GM21423 (cell line): ENCODE data around the gene KLHDC10.
"Not testable (repeated sequence)": the region's sequence is repeated elsewhere in the genome, so short reads cannot be mapped to it uniquely, and the experiment has no call there.

Experiments
- ATAC-seq: cut with Tn5 transposase; IDR thresholded peaks from one replicate; pipeline ENCODE4 v1.9.1; 2021; ENCODE audit warnings: mild to moderate bottlenecking, moderate library complexity; ENCODE audit not compliant: unreplicated experiment

The KLHDC10 gene

DNA sequence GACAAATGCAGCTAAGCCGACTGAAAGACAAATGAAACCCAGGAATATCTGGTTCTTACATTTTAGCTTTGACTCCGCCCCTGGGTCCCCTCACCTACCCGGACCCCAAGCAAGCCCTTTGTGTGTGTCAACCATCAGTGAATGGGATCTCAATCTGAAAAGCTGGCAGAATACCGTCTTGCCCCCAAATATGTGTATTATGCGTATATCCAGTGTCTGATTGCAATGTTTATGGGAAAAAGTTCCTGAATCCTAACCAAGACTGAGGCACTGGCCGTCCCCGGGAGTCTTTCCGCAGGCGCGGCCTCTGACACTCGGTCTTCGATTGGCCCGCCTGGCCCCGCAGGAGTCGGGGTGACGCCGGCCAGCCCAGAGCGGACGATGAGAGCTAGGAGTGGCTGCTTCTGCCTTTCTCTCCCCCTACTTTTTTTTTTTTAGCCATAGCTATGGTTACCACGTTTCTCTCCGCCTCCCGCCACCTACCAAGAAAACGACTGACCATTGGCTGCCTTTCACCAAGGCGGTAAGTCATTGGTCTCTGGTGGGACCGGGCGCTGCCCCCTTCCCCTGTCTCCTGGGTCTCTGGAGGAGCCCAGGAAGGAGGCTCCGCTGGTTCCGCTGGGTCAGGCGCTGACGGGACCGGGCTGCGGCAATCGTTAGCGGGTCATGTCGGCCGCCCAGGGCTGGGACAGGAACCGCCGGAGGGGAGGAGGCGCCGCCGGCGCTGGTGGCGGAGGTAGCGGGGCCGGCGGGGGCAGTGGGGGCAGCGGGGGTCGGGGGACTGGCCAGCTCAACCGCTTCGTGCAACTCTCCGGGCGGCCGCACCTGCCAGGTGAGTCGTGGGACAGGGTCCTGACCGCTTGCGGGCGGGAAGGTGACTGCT is at the start of gene KLHDC10:
KLHDC10 (plus strand) TSS at position 557 of the 883 bp plus-strand sequence; CDS start at position 667, 110 bp downstream.
- ATAC-seq, result peak; percentile 98

DNA sequence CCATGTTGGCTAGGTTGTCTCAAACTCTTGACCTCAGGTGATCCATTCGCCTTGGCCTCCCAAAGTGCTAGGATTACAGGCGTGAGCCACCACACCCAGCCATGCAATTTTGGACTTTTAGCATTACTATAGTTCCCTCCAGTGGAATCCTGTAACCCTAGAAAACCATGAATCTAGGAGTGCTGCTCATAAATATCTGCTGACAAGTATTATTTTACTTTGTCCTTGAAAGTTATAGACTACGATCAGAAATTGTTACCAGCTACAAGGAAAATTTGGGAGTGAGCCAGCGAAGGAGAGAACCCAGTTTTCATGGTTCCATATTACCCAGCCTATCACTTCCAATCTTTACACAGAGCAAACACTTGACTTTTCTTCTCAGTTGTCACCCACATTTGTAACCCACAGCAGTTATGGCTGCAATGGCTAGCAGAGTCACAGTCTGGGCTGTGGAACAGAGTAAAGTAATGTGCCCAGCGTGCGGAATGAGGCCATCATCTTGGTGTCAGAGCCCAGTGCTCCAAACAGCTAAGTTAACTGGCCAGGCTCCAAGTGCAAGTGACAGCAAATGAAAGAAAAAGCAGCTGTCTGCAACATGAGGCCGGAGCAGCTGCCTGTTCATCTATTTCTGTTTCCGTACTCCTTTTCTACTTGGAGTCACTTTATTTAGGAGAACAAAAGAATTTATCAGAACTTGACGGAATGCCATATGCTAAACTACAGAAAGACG is 49.1 kb upstream of the KLHDC10 start:
- ATAC-seq, result no peak

- no peak for ATAC-seq
Measured at GRCh38 chr7:130022115-130022514, 48.2 kb upstream of the KLHDC10 start.

GRCh38 chr7:130022623-130023175 is 47.6 kb upstream of the KLHDC10 start:
- no peak for ATAC-seq

- no peak for ATAC-seq
Measured at GRCh38 chr7:130024390-130024789, 45.9 kb upstream of the KLHDC10 start.

GRCh38 chr7:130032698-130033097 is 37.6 kb upstream of the KLHDC10 start:
- ATAC-seq, result no peak

GRCh38 chr7:130037703-130038102 is 32.6 kb upstream of the KLHDC10 start:
- ATAC-seq, result no peak

GRCh38 chr7:130040576-130040975 is 29.8 kb upstream of the KLHDC10 start:
- no peak for ATAC-seq

DNA sequence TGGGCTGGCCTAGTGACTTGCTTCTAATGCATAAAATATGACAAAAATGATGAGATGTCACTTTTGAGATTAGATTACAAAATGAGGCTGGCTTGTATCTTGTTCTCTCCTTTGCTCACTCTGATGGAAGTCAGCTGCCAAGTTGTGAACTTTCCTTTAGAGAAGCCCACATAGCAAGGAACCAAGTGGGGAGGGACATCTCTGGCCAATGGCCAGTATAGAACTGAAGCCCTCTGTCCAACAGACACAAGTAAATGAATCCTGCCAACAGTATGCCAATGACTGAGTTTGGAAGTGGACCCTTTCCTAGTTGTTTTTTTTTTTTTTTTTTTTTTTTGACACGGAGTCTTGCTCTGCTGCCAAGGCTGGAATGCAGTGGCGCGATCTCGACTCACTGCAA is 22.5 kb upstream of the KLHDC10 start:
- ATAC-seq, result no peak

GRCh38 chr7:130048906-130049305 is 21.4 kb upstream of the KLHDC10 start:
- ATAC-seq, result no peak

- ATAC-seq, result not testable (repeated sequence)
Measured at GRCh38 chr7:130052250-130052649, 18.1 kb upstream of the KLHDC10 start.

- ATAC-seq, result not testable (repeated sequence)
Measured at GRCh38 chr7:130055198-130055597, 15.1 kb upstream of the KLHDC10 start.

DNA sequence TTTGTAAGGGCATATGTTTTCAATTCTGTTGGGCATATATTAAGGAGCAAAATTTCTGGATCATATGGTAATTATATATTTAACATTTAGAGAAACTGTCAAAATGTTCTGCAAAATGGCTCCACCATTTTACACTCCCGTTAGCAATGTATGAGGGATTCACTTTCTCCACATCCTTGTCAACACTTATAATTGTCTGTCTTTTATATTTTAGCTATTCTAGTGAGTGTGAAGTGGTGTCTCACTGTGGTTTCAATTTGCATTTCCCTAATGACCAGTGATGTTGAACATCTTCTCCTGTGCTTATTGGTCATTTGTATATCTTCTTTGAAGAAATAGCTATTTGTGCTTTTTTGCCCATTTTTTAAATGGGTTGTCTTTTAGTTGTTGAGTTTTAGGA is 8.1 kb upstream of the KLHDC10 start:
- ATAC-seq, result no peak

DNA sequence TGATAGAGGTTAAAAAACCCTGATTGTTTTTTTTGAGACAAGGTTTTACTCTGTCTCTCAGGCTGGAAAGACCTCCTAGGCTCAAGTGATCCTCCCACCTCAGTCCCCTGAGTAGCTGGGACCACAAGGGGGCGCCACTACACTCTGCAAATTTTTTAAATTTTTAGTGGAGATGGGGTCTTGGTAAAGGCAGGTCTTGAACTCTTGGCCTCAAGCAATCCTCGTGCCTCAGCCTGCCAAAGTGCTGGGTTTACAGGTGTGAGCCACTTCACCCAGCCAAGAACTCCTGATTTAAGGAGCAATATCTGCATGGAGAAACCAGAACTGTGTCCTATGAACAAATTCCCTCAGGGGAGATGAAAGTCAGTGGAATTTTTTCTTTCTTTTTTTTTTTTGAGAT is 7.3 kb upstream of the KLHDC10 start:
- ATAC-seq, result no peak

- ATAC-seq, result not testable (repeated sequence)
Measured at GRCh38 chr7:130064580-130064926, 5.8 kb upstream of the KLHDC10 start.

DNA sequence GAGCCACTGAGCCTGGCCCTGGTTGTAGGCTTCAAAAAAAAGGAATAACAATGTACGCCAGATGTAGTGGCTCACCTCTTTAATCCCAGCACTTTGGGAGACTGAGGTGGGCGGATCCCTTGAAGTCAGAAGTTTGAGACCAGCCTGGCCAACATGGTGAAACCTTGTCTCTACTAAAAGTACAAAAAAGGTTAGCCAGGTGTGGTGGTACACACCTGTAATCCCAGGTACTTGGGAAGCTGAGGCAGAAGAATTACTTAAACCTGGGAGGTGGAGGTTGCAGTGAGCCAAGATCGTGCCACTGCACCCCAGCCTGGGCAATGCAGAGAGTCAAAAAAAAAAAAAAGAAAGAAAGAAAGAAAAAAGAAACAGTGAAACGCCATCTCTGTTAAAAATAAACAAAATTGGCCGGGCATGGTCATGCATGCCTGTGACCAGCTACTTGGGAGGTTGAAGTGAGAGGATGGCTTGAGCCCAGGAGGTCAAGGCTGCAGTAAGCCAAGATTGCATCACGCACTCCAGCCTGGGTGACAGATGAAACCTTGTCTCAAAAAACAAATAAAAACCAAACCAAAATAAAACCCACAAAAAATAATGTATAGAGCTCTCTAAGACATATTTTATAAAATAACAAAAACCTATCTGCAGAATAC is 4.7 kb upstream of the KLHDC10 start:
- no peak for ATAC-seq

GRCh38 chr7:130069179-130069977 is 956 bp upstream of the KLHDC10 start:
- no peak for ATAC-seq

GRCh38 chr7:130070861-130071622 is 708 bp downstream of the KLHDC10 start:
- peak; percentile 1 for ATAC-seq

DNA sequence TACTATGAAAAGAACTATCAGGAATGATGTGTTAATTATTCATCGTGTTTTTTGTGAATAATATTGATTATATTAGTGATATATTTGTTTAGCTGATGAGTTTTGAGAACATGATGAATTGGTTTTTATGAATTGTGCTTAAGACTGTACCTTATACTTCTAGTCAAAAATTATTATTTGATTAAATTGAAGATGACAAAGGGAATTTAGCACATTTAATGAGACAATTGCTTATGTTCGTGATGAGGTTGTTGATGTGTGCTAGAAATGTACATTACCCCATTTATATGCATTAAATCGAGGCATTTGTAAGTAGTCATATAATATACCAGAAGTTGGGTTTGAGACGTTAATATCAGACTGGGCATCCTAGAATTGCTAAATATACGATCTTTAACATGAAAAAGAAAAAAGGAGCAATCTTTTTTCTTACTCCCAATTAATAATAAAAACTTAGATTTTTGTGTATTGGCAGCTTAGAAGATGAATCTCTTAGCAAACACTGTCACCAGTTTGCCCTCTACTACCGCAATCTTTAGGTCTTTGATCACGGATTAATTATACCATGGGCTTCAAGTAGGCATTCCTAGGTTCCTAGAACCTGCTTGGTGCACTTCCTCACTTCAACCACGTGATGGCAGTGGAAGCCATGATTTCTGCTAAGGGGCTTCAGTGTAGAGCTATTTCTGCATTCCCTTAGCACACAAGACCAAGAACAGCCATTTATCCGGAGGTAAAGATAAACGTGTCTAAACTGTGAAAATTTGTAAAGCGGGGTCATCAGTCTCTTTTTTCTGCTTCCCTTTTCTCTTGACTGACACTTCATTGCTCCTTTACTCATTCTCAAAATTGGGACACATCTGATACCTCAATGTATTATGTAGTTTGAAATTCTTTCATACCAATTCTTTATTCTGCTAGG is 1.6 kb downstream of the KLHDC10 start:
- no peak for ATAC-seq
